Nephron (organoid): Measurements from ENCODE around the gene MDFIC2.
A peak's percentile ranks its signal among the peaks of the same experiment; 100 is the strongest.
"Not testable (repeated sequence)": the region's sequence is repeated elsewhere in the genome, so short reads cannot be mapped to it uniquely, and the experiment has no call there.

Experiments
- H3K27ac Mint-ChIP-seq, 3 experiments: 2 replicates each; pipeline ENCODE4 v1.8.0; 2020; ENCODE audit warnings: mixed read lengths in 3 of 3, mild to moderate bottlenecking in 2 of 3, moderate library complexity in 1 of 3
- H3K27me3 Mint-ChIP-seq: 2 replicates; pipeline ENCODE4 v1.8.0; 2021; ENCODE audit warnings: low read depth, mild to moderate bottlenecking, moderate library complexity, mixed read lengths
- H3K36me3 Mint-ChIP-seq: 2 replicates; pipeline ENCODE4 v1.8.0; 2020; ENCODE audit warnings: low read depth, mixed read lengths
- H3K4me1 Mint-ChIP-seq: 2 replicates; pipeline ENCODE4 v1.8.0; 2020; ENCODE audit warnings: mixed read lengths
- H3K4me3 Mint-ChIP-seq, 3 experiments: 2 replicates each; pipeline ENCODE4 v1.8.0; 2020; ENCODE audit warnings: mild to moderate bottlenecking in 3 of 3, mixed read lengths in 3 of 3, moderate library complexity in 2 of 3
- H3K9me3 Mint-ChIP-seq: 2 replicates; pipeline ENCODE4 v1.8.0; 2020; ENCODE audit warnings: mixed read lengths
- CTCF ChIP-seq, 3 experiments: fragments of 200-600 bp; sonication (generic); IDR thresholded peaks; one replicate each; pipeline ENCODE4 v1.5.0; 2021; ENCODE audit warnings: antibody characterized with exemption in 3 of 3; ENCODE audit not compliant: unreplicated experiment in 3 of 3

MDFIC2 gene

GRCh38 chr3:70298385-70298784 is 14.1 kb downstream of the MDFIC2 start:
- Mint-ChIP-seq H3K27ac (peak overlapping the region in 1 of 3 experiments; percentile 52), H3K36me3 (no peaks in the 10 kb centered on the region), H3K9me3 (no peaks in the 10 kb centered on the region), H3K27me3 (no peaks in the 10 kb centered on the region), H3K4me1 (peaks cover 5% of the 10 kb centered on the region), H3K4me3 (no peak overlapping the region)
- TF ChIP-seq CTCF (IDR thresholded peaks at IDR 0.05; ENCODE audit: unreplicated experiment in 3 of 3): no peak

- no peaks in the 10 kb centered on the region for H3K36me3 Mint-ChIP-seq
- peaks cover 5% of the 10 kb centered on the region for H3K9me3 Mint-ChIP-seq
- TF ChIP-seq CTCF (IDR thresholded peaks at IDR 0.05; ENCODE audit: unreplicated experiment in 3 of 3): no peak
- no peak overlapping the region for H3K4me3 Mint-ChIP-seq
- no peaks in the 10 kb centered on the region for H3K4me1 Mint-ChIP-seq
- H3K27ac Mint-ChIP-seq: no peak overlapping the region
- H3K27me3 Mint-ChIP-seq: no peaks in the 10 kb centered on the region
Measured at GRCh38 chr3:70291097-70291482, 21.3 kb downstream of the MDFIC2 start.

- not testable (repeated sequence) for H3K4me1 Mint-ChIP-seq, H3K9me3 Mint-ChIP-seq, H3K36me3 Mint-ChIP-seq, H3K4me3 Mint-ChIP-seq, H3K27me3 Mint-ChIP-seq, H3K27ac Mint-ChIP-seq
Measured at GRCh38 chr3:70290431-70291096, 21.9 kb downstream of the MDFIC2 start.

GRCh38 chr3:70281663-70282062 is 30.8 kb downstream of the MDFIC2 start:
- H3K4me3 Mint-ChIP-seq: no peak overlapping the region
- TF ChIP-seq CTCF (IDR thresholded peaks at IDR 0.05; ENCODE audit: unreplicated experiment in 3 of 3): no peak

GRCh38 chr3:70277304-70277703 is 35.1 kb downstream of the MDFIC2 start:
- no peak for TF ChIP-seq CTCF (IDR thresholded peaks at IDR 0.05; ENCODE audit: unreplicated experiment in 3 of 3)
- Mint-ChIP-seq H3K36me3 (no peaks in the 10 kb centered on the region), H3K4me3 (no peak overlapping the region), H3K27ac (no peak overlapping the region), H3K4me1 (no peaks in the 10 kb centered on the region), H3K9me3 (no peaks in the 10 kb centered on the region), H3K27me3 (no peaks in the 10 kb centered on the region)

More at GRCh38 chr3:70281663-70282062, 30.8 kb downstream of the MDFIC2 start:
- Mint-ChIP-seq H3K27me3 (no peaks in the 10 kb centered on the region), H3K9me3 (peaks cover 10% of the 10 kb centered on the region), H3K4me1 (no peaks in the 10 kb centered on the region), H3K27ac (no peak overlapping the region), H3K36me3 (no peaks in the 10 kb centered on the region)

- H3K4me1 Mint-ChIP-seq: no peaks in the 10 kb centered on the region
- H3K27ac Mint-ChIP-seq: no peak overlapping the region
- no peak for TF ChIP-seq CTCF (IDR thresholded peaks at IDR 0.05; ENCODE audit: unreplicated experiment in 3 of 3)
- H3K36me3 Mint-ChIP-seq: no peaks in the 10 kb centered on the region
- H3K9me3 Mint-ChIP-seq: no peaks in the 10 kb centered on the region
- no peaks in the 10 kb centered on the region for H3K27me3 Mint-ChIP-seq
- H3K4me3 Mint-ChIP-seq: no peak overlapping the region
Measured at GRCh38 chr3:70276901-70277300, 35.5 kb downstream of the MDFIC2 start.
